IMR-90 (cell line): Measurements from ENCODE around the gene HAGHL. TPM values are rescaled to one million over a fixed set of nuclear protein-coding genes. Genes with fewer than 3 reads are reported as not detected.

Experiments used
- BHLHE40 ChIP-seq: fragments of 150-350 bp; IDR thresholded peaks from 2 replicates; pipeline ENCODE4 v1.6.1; 2016; ENCODE audit warnings: mild to moderate bottlenecking, low read depth, low read length
- POLR2A ChIP-seq: IDR thresholded peaks from 2 replicates; pipeline ENCODE4 v1.6.1; 2012; ENCODE audit warnings: mild to moderate bottlenecking, low read depth, low read length
- RAD21 ChIP-seq: IDR thresholded peaks from 2 replicates; pipeline ENCODE4 v1.6.1; 2012; ENCODE audit warnings: low read length, improper control_type of control experiment
- polyA plus RNA-seq, 3 experiments: library from polyadenylated mRNA; depleted of rRNA; stranded (reverse); fragments of >200 nt; gene quantifications; 2 replicates each; pipeline ENCODE4 v1.2.3, GENCODE V29; 2012; ENCODE audit warnings: low replicate concordance in 1 of 3
- total RNA-seq: library from RNA; depleted of rRNA; stranded (reverse); fragments of >200 nt; gene quantifications from 2 replicates; pipeline ENCODE4 v1.2.3, GENCODE V29; 2012
- TF ChIP-seq, protein P1 (sequence below): fragments of 150-350 bp; IDR thresholded peaks from 2 replicates; pipeline ENCODE4 v1.6.1; 2016; ENCODE audit warnings: low read depth, mild to moderate bottlenecking, low read length, moderate library complexity, borderline replicate concordance

Gene HAGHL
- total and polyA plus RNA-seq, 2 of the 4 experiments (the other 2 are of a cell fraction), result 3.0 to 12.5 TPM

DNA sequence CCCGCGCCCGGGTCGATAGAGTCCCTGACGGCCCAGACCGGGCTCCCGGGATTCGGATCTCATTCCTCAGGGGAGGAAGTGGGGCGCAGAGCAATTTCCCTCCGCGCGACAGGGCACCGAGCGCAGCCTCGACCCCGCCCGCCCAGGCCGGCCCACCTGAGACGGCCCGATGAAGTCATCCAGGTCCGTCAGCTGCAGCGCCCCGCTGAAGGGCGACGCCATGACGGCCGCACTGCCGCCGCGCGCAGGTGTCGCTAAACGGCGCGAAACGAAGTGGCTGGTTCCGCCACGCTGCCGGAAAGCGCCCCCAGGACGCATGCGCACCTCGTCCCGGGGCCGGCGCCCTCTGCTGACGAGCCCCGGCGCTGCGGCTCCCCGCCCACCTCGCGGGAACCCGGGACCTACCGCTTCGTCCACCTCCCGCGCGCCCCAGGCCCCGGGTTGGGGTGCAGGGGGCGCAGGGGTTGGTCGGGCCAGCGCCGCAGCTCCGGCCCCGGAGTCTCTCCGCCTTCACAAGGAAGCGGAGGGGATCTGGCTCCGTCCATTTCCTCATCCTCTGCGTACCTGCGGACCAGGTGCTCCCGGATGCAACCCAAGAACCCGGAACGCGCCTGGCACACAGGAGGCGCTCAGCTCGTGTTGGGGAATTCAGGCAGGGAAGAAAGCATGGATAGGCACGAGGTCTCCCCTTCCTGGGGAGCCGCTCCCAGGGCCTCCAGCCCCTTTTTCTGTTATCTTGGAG lies 14.0 kb downstream of the HAGHL start, which contains the start of gene CIAO3 (continued):
- TF ChIP-seq, protein P1, sequence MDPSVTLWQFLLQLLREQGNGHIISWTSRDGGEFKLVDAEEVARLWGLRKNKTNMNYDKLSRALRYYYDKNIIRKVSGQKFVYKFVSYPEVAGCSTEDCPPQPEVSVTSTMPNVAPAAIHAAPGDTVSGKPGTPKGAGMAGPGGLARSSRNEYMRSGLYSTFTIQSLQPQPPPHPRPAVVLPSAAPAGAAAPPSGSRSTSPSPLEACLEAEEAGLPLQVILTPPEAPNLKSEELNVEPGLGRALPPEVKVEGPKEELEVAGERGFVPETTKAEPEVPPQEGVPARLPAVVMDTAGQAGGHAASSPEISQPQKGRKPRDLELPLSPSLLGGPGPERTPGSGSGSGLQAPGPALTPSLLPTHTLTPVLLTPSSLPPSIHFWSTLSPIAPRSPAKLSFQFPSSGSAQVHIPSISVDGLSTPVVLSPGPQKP, result no peak
- TF ChIP-seq POLR2A, result peak; percentile 36; the same call in 1 of the 2 replicates
- no peak for TF ChIP-seq BHLHE40
- TF ChIP-seq RAD21, result peak; percentile 38
